Right renal cortex interstitium (tissue), 3 donors: ENCODE data around the gene PTP4A2. TPM values are rescaled to one million over a fixed set of nuclear protein-coding genes. Genes with fewer than 3 reads are reported as not detected.
"Not testable (repeated sequence)": the region's sequence is repeated elsewhere in the genome, so short reads cannot be mapped to it uniquely, and the experiment has no call there.

Experiments
- DNase-seq, 3 donors: peaks; one replicate each; pipeline ENCODE4 v3.0.0-alpha.2; 2013; ENCODE audit warnings: low read depth in 3 of 3, low spot score in 2 of 3
- polyA plus RNA-seq, 3 donors: library from polyadenylated mRNA; unstranded; fragments of 120-200 nt; gene quantifications; one replicate each; pipeline ENCODE4 v1.2.1, GENCODE V29; 2013; ENCODE audit not compliant: insufficient read length in 3 of 3

The PTP4A2 gene
- polyA plus RNA-seq, 3 donors: 248 to 273 (median 269) TPM

DNA sequence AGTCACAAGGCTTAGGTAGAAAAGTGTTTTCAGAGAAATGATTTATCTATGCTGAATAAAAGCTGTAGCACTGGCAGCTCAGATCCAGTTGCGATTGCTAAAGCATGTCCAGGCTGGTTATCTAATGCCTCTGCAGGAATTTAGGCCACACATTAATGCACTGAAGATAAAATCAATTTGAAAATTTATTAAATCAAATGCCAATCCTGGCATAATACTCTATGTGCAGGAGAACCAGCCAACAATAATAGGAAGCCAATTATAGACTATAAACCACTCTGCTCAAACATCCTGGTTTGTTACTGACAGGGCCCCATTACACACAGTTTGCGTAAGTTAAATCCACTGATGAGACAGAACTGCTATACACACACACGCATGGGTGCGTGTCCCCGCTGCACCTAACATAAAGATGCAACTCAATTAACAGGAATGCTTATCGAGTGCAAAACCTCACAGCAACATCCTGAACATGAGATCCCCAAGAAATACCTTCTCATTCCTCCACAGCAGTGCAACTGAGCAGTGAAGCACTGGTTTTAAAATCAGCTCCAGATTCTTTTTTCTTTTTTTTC is 40.6 kb downstream of the PTP4A2 start:
- no peak for DNase-seq

DNA sequence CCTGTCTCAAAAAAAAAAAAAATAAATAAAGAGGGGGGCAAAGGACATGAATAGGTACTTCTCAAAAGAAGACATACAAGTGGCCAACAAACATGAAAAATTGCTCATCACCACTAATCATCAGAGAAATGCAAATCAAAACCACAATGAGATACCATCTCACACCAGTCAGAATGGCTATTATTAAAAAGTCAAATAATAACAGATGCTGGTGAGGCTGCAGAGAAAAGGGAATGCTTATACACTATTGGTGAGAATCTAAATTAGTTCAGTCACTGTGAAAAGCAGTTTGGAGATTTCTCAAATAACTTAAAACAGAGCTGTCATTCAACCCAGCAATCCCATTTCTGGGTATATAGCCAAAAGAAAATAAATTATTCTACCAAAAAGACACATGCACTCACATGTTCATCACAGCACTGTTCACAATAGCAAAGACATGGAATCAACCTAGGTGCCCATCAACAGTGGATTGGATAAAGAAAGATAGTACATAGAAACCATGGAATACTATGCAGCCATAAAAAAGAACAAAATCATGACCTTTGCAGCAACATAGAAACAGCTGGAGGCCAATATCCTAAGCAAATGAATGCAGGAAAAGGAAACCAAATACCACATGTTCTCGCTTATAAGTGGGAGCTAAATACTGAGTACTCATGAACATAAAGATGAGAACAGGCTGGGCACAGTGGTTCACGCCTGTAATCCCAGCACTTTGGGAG is 42.5 kb downstream of the PTP4A2 start:
- DNase-seq: not testable (repeated sequence)

DNA sequence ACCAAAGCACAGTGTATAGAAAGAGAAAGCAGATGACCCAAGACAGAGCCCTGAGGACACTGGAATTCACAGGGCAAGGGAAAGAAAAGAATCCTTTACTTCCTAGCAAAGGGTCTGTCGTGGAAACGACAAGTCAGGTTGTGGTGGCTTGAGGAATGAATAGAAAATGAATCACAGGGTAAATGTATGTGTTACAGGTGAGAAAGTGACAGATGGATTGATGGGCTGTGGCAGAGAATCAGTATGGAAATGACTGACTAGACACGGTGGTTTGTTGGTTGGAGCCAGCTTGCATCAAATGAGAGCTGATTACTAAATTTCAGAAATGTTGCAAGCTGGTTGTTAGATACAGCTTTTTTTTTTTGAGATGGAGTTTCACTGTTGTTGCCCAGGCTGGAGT is 46.9 kb downstream of the PTP4A2 start:
- DNase-seq: no peak

DNA sequence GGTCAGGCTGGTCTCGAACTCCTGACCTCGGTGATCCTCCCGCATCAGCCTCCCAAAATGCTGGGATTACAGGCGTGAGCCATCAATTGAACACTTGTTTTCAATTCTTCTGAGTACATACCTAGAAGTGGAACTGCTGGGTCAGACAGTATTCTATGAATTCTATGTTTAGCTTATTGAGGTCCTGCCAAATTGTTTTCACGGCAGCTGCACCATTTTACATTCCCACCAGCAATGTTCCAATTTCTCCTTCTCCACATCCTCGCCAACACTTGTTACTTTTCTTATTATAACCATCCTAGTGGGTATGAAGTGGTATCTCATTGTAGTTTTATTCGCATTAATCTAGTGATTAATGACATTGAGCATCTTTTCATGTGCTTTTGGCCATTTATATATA is 49.9 kb downstream of the PTP4A2 start:
- DNase-seq: no peak

DNA sequence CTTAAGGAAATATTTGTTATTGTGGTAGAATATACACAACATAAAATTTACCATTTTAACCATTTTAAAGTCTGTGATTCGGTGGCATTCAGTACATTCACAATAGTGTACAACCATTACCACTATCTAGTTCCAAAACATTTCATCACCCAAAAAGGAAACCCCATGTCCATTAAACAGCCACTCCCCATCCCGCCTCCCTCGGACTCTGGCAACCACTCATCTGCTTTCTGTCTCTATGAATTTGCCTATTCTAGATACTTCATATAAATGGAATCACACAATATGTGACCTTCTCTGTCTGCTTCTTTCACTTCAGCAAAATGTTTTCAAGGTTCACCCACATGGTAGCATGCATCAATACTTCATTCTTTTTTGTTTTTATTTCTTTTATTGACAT is 51.3 kb downstream of the PTP4A2 start:
- DNase-seq: no peak

DNA sequence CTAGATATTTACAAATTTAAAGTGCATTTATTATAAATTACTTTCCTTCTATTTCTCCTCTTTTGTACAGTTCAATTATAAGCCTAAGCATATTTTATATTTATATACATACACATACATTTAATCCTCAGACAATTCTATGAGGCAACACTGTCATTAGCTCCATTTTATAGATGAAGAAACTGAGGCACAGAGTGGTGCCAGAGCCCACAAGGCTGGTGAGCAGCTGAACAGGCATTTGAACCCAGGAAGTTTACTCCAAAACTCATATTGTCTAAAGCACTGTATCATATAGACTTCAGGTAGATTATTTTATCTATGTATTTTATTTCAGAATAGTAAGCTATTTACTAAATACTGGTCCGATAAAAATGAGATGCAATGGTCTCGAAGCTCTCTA is 52.3 kb downstream of the PTP4A2 start:
- DNase-seq: no peak

DNA sequence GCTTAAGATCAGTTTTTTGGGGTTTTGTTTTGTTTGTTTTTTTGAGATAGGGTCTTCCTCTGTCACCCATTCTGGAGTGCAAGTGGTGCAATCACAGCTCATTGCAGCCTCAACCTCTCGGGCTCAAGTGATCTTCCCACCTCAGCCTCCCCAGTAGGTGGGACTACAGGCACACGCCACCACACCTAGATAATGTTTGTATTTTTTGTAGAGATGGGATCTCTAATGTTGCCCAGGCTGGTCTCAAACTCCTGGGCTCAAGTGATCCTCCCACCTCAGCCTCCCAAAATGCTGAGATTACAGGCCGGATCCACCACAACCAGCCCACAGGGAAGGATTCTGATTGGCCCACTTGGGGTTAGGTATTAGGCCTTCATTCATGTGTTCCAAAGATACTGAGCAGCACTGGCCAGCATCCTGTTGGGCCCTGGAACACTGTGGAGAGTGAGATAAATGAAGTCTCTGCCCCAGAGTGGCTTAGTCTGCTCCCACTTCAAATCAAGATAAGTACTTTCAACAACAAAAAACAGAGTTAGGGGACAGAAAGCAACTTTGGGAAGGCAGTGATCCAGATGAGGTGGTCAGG is 54.7 kb downstream of the PTP4A2 start:
- no peak for DNase-seq

DNA sequence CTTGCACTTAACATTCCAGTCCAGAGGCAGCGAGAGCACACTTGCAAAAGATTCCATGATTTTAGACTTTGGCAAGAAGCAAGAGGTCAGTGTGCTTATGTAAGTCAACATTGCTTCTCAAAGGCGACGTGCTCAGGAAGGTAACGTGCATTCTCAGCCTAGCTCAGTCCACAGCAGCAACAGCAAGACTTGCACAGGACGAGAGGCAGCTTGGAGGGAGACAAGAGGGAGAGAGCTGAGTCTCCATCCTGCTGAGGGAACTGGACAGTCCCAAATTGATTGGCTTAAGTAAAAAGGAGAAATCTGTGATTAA is 56.5 kb downstream of the PTP4A2 start:
- no peak for DNase-seq

DNA sequence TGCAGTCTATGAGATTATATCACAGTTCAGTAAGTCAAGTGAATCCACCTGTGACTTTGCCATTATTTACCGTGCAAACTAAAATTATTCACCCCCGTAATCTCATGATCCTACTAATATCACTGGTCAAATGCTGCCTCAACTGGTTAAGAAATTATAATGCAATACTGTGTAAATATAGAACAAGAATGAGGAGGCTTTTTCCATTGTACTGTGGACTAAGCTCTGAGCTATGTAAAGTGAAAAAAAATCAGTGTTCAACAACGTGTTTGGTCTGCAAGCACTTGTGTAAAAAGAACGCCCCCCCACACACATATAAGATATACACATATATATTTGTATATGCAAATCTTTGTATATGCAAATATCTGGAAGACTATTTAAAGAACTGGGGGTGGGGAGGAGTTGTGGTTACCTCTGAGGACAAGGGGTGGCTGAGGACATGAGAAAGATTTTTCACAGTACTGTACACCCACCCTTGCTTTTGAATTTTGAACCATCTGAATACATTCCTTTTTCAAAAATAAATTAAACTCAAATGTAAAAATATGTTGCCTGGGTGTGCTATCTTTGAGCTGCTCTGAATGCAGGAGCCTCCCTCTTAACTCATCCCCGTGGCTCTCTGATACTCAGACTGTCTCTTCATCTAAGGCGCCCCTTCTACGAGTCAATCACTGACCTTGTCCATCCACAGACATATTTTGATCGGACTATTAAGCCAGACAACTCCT is 57.0 kb downstream of the PTP4A2 start:
- no peak for DNase-seq

DNA sequence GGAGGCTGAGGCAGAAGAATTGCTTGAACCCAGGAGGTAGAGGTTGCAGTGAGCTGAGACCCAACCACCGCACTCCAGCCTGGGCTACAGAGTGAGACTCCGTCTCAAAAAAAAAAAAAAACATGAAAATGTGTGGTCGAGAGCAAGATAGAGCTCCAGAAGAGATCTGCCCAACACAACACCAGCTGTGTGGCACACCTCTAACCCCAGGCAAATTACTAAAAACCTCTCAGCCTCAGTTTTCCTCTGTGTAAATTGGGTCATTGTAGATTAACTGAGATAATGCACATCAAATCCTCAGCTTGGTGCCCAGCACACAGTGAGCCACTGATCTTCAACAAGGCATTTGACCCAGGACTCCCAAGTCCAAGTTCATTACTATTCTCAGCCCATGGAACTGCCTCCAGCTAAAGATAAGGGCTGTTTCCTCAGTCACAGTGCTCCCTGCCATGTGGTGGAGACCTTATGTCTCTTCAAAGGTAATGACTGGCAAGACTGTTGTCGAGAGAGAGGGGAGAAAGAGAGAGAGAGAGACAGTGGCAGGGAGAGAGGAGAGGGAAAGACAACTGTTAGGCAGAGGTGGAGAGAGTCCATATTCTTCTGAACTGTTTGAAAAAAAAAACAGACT is 58.1 kb downstream of the PTP4A2 start:
- no peak for DNase-seq

DNA sequence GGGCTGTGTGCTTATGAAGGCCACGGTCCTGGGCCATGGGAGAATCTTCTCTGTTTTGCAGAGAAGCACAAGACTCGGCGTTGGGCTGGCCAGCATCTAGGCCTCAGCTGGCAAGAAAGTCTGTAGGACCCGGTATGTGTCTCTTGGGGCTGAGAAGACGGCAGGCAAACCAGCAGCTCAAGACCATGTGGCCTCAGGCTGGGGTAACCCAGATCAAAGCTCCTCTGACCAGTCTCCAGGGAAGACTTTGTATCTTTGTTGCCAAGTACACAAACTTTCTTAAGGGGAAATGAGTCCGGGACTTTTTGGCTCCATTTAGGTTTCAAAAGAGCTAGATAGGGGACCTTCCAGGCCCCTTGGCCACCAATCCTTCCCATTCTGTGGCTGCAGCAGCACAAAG is 60.1 kb downstream of the PTP4A2 start:
- DNase-seq: no peak

DNA sequence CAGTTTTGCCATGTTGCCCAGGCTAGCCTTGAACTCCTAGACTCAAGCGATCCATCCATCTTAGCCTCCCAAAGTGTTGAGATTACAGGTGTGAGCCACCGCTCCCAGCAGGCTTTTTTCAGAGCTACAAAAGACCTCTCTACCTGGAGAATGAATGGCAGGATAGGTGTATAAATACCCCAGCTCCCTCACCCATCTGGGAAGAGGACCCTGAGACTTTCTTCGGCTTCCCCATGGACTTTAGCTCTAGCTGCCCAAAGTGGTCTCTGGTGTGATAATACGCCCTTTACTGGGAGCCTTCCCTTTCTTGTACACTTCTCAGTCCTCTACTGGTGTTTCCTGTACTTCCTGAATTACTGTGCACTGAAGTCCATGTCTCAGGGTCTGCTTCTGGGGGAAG is 60.6 kb downstream of the PTP4A2 start:
- no peak for DNase-seq

DNA sequence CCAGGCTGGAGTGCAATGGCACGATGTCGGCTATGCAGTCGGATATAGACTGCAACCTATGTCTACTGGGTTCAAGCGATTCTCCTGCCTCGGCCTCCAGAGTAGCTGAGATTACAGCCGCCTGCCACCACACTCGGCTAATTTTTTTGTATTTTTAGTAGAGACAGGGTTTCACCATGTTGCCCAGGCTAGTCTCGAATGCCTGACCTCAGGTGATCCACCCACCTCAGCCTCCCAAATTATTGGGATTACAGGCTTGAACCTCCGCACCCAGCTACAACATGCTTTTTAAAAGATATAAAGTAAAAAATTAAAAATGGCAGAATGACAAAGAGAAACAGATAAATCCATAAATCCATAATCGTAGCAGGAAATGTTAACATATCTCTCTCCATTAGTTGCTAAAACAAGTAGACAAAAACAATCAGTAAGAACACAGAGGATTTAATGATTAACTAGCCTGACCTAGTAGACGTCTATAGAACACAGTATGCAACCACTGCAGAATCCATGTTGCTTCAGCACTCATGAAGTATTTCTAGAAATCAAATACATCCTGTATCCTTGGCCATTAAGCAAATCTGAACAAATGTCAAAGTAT is 62.4 kb downstream of the PTP4A2 start:
- DNase-seq: no peak

DNA sequence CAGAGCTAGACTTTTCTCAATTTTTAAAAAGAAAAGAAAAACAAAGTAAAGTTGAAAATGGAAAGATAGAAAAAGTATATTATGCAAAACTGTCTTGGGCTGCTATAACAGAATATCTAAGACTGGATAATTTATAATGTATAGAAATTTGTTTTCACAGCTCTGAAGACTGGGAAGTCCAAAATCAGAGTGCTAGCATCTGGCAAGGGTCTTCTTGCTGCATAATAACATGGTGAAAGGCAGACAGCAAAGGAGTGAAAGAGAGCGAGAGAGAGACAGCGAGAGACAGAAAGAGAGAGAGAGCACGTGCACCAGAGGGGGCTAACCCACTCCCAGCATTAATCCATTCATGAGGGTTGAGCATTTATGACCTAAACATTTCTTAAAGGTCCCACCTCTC is 63.2 kb downstream of the PTP4A2 start:
- no peak for DNase-seq

DNA sequence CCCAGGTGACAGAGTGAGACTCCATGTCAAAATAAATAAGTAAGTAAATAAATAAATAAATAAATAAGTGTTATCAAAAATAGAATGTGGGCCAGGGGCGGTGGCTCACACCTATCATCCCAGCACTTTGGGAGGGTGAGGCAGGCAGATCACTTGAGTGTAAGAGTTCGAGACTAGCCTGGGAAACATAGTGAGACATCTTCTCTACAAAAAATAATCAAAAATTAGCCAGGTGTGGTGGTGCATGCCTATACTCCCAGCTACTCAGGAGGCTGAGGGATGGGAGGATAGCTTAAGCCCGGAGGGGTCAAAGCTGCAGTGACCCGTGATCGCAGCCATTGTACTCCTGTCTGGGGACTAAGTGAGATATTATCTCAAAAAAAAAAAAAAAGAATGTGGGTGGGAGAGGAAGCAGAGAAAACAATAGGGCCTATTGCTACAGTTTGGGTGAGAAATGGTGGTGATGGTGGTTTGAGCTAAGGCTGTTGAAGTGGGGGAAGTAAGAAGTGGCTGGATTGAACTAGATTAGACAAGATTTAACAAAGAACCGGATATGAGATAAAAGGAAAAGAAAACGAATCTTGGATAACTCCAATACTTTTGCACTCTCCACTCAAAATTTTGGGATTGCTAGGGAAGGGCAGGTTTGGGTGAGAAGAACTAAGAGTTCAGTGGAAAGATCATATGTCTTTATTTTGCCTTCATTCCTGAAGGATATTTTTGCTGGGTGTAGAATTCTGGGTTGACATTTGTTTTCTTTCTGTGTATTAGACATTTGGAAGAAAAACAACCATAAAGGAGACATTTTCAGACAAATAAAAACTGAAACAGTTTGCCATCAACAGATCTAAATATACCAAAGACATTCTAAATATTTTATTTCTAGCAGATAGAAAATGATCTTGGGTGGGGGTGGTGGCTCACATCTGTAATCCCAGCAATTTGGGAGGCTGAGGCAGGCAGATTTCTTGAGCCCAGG is 65.2 kb downstream of the PTP4A2 start:
- no peak for DNase-seq

DNA sequence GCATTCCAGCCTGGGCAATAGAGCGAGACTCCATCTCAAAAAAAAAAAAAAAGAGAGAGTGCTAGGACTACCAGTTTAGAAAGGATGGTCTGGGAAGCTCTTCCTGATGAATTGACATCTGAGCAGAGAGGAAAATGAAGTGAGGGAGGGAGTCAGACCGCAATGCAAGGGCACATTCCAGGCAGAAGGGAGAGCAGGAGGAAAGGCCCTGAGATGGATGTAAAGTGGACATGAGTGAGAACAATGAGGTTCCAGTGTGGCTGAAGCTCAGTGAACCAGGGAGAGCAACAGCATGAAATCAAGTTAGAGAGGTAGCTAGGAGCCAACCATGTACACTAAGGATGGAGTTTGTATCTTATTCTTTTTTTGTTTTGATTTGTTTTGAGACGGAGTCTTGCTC is 66.5 kb downstream of the PTP4A2 start:
- DNase-seq: no peak

DNA sequence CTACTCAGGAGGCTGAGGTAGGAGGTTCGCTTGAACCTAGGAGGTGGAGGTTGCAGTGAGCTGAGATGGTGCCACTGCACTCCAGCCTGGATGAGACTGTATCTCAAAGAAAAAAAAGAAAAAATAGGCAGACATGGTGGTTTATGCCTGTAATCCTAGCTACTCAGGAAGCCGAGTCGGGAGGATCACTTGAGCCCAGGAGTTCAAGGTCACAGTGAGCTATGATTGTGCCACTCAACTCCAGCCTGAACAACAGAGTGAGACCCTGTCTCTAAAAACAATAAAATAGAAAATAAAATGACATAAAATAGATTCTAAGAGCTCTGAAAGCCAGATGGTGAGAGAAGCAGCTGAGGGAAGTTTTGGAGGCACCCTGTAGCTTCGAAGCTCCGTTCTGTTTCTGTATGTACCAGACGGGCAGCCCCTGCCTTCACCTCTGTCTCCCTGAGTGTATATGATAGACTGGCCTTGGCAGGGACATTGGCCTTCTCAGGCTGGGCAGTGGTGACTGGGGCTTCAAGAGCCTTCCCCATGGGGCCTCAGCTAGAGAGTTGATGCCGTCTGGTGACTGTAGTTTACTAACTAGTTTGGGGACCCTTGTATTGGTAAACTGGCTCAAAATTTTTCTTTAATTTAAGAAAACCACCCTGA is 68.0 kb downstream of the PTP4A2 start:
- no peak for DNase-seq

DNA sequence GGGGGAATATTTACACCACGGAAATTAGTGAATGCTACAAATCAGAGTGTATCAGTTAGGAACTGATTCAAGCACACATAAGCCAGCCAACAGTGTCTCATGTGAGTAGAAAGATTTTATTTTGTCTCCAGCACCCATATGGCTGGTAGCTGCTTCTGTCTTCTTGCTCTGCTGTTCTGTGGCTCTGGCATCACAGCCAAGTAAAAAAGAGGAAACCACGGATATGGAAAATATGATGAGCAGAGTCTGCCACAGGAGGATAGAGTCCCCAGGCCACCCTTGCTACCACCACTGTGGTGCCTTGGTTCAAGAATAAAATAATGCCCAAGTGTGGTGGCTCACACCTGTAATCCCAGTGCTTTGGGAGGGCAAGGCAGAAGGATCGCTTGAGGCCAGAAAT is 68.7 kb downstream of the PTP4A2 start:
- DNase-seq: no peak

DNA sequence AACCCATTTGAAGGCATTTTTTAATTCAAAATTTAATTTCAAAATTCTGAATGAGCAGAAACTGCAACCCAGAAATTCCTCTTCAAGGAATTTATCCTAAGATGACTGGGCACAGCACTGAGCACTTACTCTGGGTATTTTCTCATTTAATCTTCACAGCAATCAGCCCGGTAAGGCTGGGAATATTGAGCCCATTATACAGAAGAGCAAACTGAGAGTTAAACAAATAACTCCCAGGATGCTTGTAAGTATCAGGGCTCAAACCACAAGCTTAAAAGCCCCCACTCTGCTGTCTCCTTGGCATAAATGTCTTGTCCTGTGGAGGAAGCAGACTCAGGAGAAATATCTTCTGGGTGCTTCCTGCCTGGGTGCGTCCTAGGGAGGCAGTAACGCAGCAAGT is 69.3 kb downstream of the PTP4A2 start:
- no peak for DNase-seq
